ENCODE data around the gene IL4I1. TPM values are rescaled to one million over a fixed set of nuclear protein-coding genes. Genes with fewer than 3 reads are reported as not detected.

The IL4I1 gene
- total RNA-seq, 1 experiment from 2014 or later = 8.2 TPM

- intact Hi-C loops (cut with micrococcal nuclease; ENCODE audit: unreplicated experiment) = no loop called here
- H3K9me3 Mint-ChIP-seq (ENCODE audit: low read depth, unreplicated experiment) = no peaks in the 10 kb centered on the region
- DNase-seq = no peak
- BruUV-seq (replicated peaks) = no TSS peak
- H3K27ac Mint-ChIP-seq (ENCODE audit: unreplicated experiment) = peak overlapping the region; percentile 47
- peaks cover 21% of the 10 kb centered on the region for H3K36me3 Mint-ChIP-seq (ENCODE audit: insufficient read depth, unreplicated experiment)
- H3K4me3 Mint-ChIP-seq (ENCODE audit: low read depth, unreplicated experiment) = peak overlapping the region; percentile 18
- H3K4me1 Mint-ChIP-seq (ENCODE audit: low read depth, unreplicated experiment) = peaks cover 40% of the 10 kb centered on the region
- H3K27me3 Mint-ChIP-seq (ENCODE audit: unreplicated experiment) = no peaks in the 10 kb centered on the region
- no peak for TF ChIP-seq CTCF (IDR thresholded peaks at IDR 0.05; ENCODE audit: unreplicated experiment)
- CTCF ChIA-PET = interaction anchor here (1.5 kb wide), 1 partner anchor 14 kb away, joined by 3 read pairs; no protein-coding TSS in a partner anchor
Measured at GRCh38 chr19:49864890-49865289, 31.8 kb downstream of the IL4I1 start.

- H3K9me3 Mint-ChIP-seq (ENCODE audit: low read depth, unreplicated experiment) = no peaks in the 10 kb centered on the region
- H3K36me3 Mint-ChIP-seq (ENCODE audit: insufficient read depth, unreplicated experiment) = peaks cover 31% of the 10 kb centered on the region
- H3K4me3 Mint-ChIP-seq (ENCODE audit: low read depth, unreplicated experiment) = no peak overlapping the region
- DNase-seq = no peak
- H3K27me3 Mint-ChIP-seq (ENCODE audit: unreplicated experiment) = no peaks in the 10 kb centered on the region
- BruUV-seq (replicated peaks) = no TSS peak
- H3K4me1 Mint-ChIP-seq (ENCODE audit: low read depth, unreplicated experiment) = peaks cover 38% of the 10 kb centered on the region
- CTCF ChIA-PET = no interaction called here
- intact Hi-C loops (cut with micrococcal nuclease; ENCODE audit: unreplicated experiment) = no loop called here
- TF ChIP-seq CTCF (IDR thresholded peaks at IDR 0.05; ENCODE audit: unreplicated experiment) = no peak
- H3K27ac Mint-ChIP-seq (ENCODE audit: unreplicated experiment) = peak overlapping the region; percentile 47
Measured at GRCh38 chr19:49863935-49864320, 32.8 kb downstream of the IL4I1 start.

GRCh38 chr19:49863254-49863934 lies 33.3 kb downstream of the IL4I1 start:
- Mint-ChIP-seq H3K4me3 (ENCODE audit: low read depth, unreplicated experiment) (no peak overlapping the region), H3K27ac (ENCODE audit: unreplicated experiment) (peak overlapping the region; percentile 47), H3K4me1 (ENCODE audit: low read depth, unreplicated experiment) (peaks cover 38% of the 10 kb centered on the region), H3K9me3 (ENCODE audit: low read depth, unreplicated experiment) (no peaks in the 10 kb centered on the region), H3K36me3 (ENCODE audit: insufficient read depth, unreplicated experiment) (peaks cover 36% of the 10 kb centered on the region), H3K27me3 (ENCODE audit: unreplicated experiment) (no peaks in the 10 kb centered on the region)
- CTCF ChIA-PET = no interaction called here
- BruUV-seq (replicated peaks) = no TSS peak
- no peak for DNase-seq
- intact Hi-C loops (cut with micrococcal nuclease; ENCODE audit: unreplicated experiment) = no loop called here
- TF ChIP-seq CTCF (IDR thresholded peaks at IDR 0.05; ENCODE audit: unreplicated experiment) = no peak

GRCh38 chr19:49862391-49863253 lies 34.1 kb downstream of the IL4I1 start:
- no TSS peak for BruUV-seq (replicated peaks)
- Mint-ChIP-seq H3K9me3 (ENCODE audit: low read depth, unreplicated experiment) (no peaks in the 10 kb centered on the region), H3K4me3 (ENCODE audit: low read depth, unreplicated experiment) (no peak overlapping the region), H3K36me3 (ENCODE audit: insufficient read depth, unreplicated experiment) (peaks cover 44% of the 10 kb centered on the region), H3K27me3 (ENCODE audit: unreplicated experiment) (no peaks in the 10 kb centered on the region), H3K4me1 (ENCODE audit: low read depth, unreplicated experiment) (peaks cover 38% of the 10 kb centered on the region), H3K27ac (ENCODE audit: unreplicated experiment) (peak overlapping the region; percentile 47)
- intact Hi-C loops (cut with micrococcal nuclease; ENCODE audit: unreplicated experiment) = no loop called here
- TF ChIP-seq CTCF (IDR thresholded peaks at IDR 0.05; ENCODE audit: unreplicated experiment) = no peak
- DNase-seq = peak; percentile 25
- CTCF ChIA-PET = no interaction called here

Data from Calu3 (cell line).